GM12891 (cell line): ENCODE measurements around the gene IFI27L2.

Experiments used
- DNase-seq: peaks from one replicate; pipeline ENCODE4 v3.0.0; 2011; ENCODE audit warnings: low spot score; ENCODE audit not compliant: insufficient read length
- FAIRE-seq: peaks from 2 replicates; lab custom pipeline; 2011; peaks lifted over from hg19 to GRCh38; lab: Jason Lieb, UNC
- PAX5 ChIP-seq: IDR thresholded peaks from 2 replicates; pipeline ENCODE4 v1.6.1; 2011; ENCODE audit warnings: low read length, moderate library complexity, mild to moderate bottlenecking; ENCODE audit not compliant: insufficient read depth, severe bottlenecking
- POLR2A ChIP-seq: IDR thresholded peaks from 2 replicates; pipeline ENCODE4 v1.6.1; 2011; ENCODE audit warnings: low read depth, low read length, control low read depth
- POLR2AphosphoS5 ChIP-seq: IDR thresholded peaks from 2 replicates; pipeline ENCODE4 v1.6.1; 2011; ENCODE audit warnings: low read depth, low read length, control low read depth
- POU2F2 ChIP-seq: IDR thresholded peaks from 2 replicates; pipeline ENCODE4 v1.6.1; 2011; ENCODE audit warnings: low read depth, mild to moderate bottlenecking, control low read depth, low read length, moderate library complexity
- SPI1 ChIP-seq: IDR thresholded peaks from 2 replicates; pipeline ENCODE4 v1.6.1; 2011; ENCODE audit warnings: low read depth, low read length, control low read depth
- TAF1 ChIP-seq: IDR thresholded peaks from 2 replicates; pipeline ENCODE4 v1.6.1; 2011; ENCODE audit warnings: low read depth, low read length, control low read depth

Gene IFI27L2

DNA sequence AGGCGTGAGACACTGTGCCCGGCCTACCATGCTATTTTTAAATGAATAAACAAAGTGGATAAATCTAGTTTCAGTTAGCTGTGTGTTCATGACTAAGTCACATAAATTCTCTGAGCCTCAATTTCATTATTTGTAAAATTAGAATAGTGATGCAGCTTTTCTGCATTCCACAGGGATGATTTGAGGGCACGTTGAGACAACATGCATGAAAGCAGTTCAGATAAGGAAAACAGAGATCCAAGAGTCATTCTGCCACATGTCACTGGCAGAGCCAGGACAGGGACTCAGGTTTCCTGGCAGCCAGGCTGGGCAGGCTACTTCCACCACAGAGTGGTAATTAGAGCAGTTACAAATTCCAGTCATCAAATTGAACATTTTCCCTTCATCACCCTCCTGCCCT, 41.8 kb upstream of the IFI27L2 start:
- DNase-seq (no peak), FAIRE-seq (no peak)
- TF ChIP-seq SPI1 (no peak), TAF1 (no peak), POU2F2 (no peak), POLR2A (no peak), PAX5 (no peak), POLR2AphosphoS5 (no peak)

DNA sequence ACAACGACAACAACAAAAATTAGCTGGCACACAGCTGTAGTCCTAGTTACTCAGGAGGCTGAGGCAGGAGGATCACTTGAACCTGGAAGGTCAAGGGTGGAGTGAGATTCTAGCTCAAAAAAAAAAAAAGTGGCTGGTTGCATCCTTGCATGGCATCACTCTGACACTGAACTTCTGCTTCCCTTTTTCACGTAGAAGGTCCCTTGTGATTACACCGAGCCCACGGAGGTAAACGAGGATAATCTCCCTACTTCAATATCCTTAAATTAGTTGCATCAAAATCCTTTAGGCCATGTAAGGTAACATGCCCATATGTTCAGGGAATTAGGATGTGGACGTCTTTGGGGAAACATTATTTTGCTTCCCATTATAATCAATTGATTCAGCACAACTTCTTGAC, 40.7 kb upstream of the IFI27L2 start:
- no peak for TF ChIP-seq POLR2AphosphoS5
- TF ChIP-seq POU2F2, result no peak
- no peak for TF ChIP-seq POLR2A
- no peak for TF ChIP-seq SPI1
- TF ChIP-seq PAX5, result no peak
- no peak for TF ChIP-seq TAF1
- FAIRE-seq, result no peak
- no peak for DNase-seq

GRCh38 chr14:94165744-94166143, 36.3 kb upstream of the IFI27L2 start:
- no peak for FAIRE-seq
- no peak for DNase-seq
- TF ChIP-seq SPI1 (no peak), POU2F2 (no peak), POLR2AphosphoS5 (no peak), POLR2A (no peak), TAF1 (no peak), PAX5 (no peak)

DNA sequence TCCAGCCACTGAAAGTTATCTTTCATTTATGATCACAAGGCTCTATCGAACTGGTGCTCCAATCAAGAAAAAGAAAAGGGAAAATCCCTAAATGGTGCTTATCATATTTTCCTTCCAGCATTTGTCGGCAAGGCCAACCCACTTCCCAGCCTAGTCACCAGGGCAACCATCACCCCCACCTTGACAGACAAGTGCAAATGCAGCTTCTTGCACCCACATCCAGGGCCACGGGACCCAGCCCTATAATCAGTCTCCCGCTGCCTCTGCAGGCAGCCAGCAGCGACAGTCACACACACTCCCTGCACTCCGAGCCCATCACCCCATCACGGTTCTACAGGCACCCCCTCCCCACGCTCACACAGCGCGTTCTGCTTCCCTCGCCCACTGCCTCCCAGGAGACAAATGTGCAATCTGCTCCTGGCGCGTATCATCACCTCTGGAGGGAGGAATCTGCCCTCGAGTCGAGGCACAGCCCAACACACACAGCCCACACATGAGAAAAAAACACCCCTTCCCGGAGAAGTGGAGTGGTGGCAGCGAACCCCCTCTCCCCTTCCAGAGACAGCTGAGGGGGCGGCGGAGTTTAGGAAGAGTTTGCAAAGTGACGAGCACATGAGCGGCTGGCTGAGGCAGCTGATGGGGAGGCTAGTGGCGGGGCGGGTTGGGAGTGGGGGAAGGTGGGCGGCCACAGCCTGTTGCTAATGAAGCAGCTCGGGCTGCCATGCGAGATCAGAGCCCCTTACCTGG, 35.5 kb upstream of the IFI27L2 start:
- TF ChIP-seq POU2F2 (no peak), POLR2AphosphoS5 (no peak), SPI1 (no peak), PAX5 (no peak), POLR2A (no peak), TAF1 (no peak)
- no peak for DNase-seq
- no peak for FAIRE-seq

DNA sequence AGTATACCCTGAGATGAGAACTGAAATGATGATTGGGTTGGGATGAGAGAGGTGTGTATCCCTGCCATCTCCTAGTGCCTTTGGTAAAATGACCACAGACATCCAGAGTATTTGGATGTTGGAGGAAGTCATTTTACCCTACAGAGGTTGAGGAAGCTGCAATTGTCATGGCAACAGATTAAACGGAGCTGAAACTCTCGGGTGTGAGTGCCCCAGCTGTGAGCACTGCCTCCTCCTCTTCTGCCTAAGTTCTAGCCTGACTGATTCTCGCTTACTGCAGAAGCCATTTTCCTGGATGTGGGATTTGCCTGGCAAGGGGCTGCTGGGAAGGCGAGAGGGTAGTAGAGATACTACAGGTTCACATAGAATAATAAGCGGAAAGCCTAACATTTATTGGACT, 34.4 kb upstream of the IFI27L2 start:
- no peak for TF ChIP-seq PAX5
- no peak for TF ChIP-seq POU2F2
- no peak for TF ChIP-seq POLR2AphosphoS5
- TF ChIP-seq TAF1, result no peak
- TF ChIP-seq POLR2A, result no peak
- no peak for TF ChIP-seq SPI1
- no peak for DNase-seq
- no peak for FAIRE-seq

GRCh38 chr14:94162466-94162865, 33.1 kb upstream of the IFI27L2 start:
- TF ChIP-seq POLR2AphosphoS5 (no peak), SPI1 (no peak), POU2F2 (no peak), POLR2A (no peak), TAF1 (no peak), PAX5 (no peak)
- DNase-seq (no peak), FAIRE-seq (no peak)

GRCh38 chr14:94161981-94162380, 32.6 kb upstream of the IFI27L2 start:
- FAIRE-seq, result peak; percentile 9
- no peak for DNase-seq
- TF ChIP-seq TAF1, result no peak
- no peak for TF ChIP-seq POLR2AphosphoS5
- TF ChIP-seq SPI1, result no peak
- TF ChIP-seq POLR2A, result no peak
- TF ChIP-seq PAX5, result no peak
- no peak for TF ChIP-seq POU2F2

DNA sequence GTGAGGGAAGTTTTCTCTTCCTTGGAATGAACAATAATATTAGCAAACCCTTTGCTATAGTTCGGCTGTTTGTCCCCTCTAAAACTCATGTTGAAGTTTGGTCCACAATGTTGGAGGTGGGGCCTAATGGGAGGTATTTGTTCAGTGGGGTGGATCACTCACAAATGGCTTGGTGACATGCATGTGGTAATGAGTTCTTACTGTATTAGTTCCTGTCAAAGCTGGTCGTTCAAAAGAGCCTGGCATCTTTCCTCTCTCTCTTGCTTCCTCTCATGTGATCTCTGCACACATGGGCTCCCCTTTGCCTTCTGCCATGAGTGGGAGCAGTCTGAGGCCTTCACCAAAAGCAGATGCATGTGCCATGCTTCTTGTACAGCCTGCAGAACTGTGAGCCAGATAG, 31.7 kb upstream of the IFI27L2 start:
- FAIRE-seq (no peak), DNase-seq (no peak)
- TF ChIP-seq SPI1 (no peak), POU2F2 (no peak), POLR2A (no peak), TAF1 (no peak), POLR2AphosphoS5 (no peak), PAX5 (no peak)

- DNase-seq (no peak), FAIRE-seq (no peak)
- TF ChIP-seq POLR2A (no peak), TAF1 (no peak), PAX5 (no peak), POU2F2 (no peak), SPI1 (no peak), POLR2AphosphoS5 (no peak)
These were observed 29.0 kb upstream of the IFI27L2 start for GRCh38 chr14:94158239-94158883.
